Muscle layer of duodenum (tissue), 2 donors: ENCODE results near the gene PTPRG.

Experiments
- H3K27ac ChIP-seq: one replicate; pipeline ENCODE4 v1.7.0; 2013; ENCODE audit warnings: mild to moderate bottlenecking, low read length
- H3K27me3 ChIP-seq: one replicate; pipeline ENCODE4 v1.7.0; 2013; ENCODE audit warnings: low read depth, mild to moderate bottlenecking, control low read depth, low read length
- H3K36me3 ChIP-seq, 2 donors: one replicate each; pipeline ENCODE4 v1.7.0; 2013; ENCODE audit warnings: low read length in 2 of 2, control low read depth in 1 of 2, mild to moderate bottlenecking in 1 of 2; ENCODE audit not compliant: insufficient read depth in 2 of 2, control insufficient read depth in 1 of 2
- H3K4me1 ChIP-seq, 2 donors: one replicate each; pipeline ENCODE4 v1.7.0; 2013; ENCODE audit warnings: low read length in 2 of 2, mild to moderate bottlenecking in 2 of 2, control low read depth in 1 of 2, moderate library complexity in 1 of 2; ENCODE audit not compliant: insufficient read depth in 2 of 2, control insufficient read depth in 1 of 2
- H3K4me3 ChIP-seq, 2 donors: one replicate each; pipeline ENCODE4 v1.7.0; 2013; ENCODE audit warnings: low read length in 2 of 2, low read depth in 1 of 2, mild to moderate bottlenecking in 1 of 2
- H3K9me3 ChIP-seq, 2 donors: one replicate each; pipeline ENCODE4 v1.7.0; 2013; ENCODE audit warnings: low read length in 2 of 2, control low read depth in 1 of 2, mild to moderate bottlenecking in 1 of 2; ENCODE audit not compliant: control insufficient read depth in 1 of 2
- donor health status: healthy.

PTPRG gene

GRCh38 chr3:62178739-62179600 is 617.6 kb downstream of the PTPRG start:
- Histone ChIP-seq H3K27me3 (no peaks in the 10 kb centered on the region), H3K4me1 (no peaks in the 10 kb centered on the region), H3K9me3 (no peaks in the 10 kb centered on the region), H3K27ac (no peak overlapping the region), H3K4me3 (no peak overlapping the region), H3K36me3 (no peaks in the 10 kb centered on the region)

- Histone ChIP-seq H3K27me3 (no peaks in the 10 kb centered on the region), H3K4me3 (no peak overlapping the region), H3K9me3 (no peaks in the 10 kb centered on the region), H3K36me3 (no peaks in the 10 kb centered on the region), H3K4me1 (no peaks in the 10 kb centered on the region), H3K27ac (no peak overlapping the region)
Observed at GRCh38 chr3:62180514-62180913, 619.1 kb downstream of the PTPRG start.

- Histone ChIP-seq H3K9me3 (no peaks in the 10 kb centered on the region), H3K36me3 (no peaks in the 10 kb centered on the region)
Observed at GRCh38 chr3:62183087-62183486, 621.7 kb downstream of the PTPRG start.

GRCh38 chr3:62183969-62184368 is 622.6 kb downstream of the PTPRG start:
- Histone ChIP-seq H3K4me3 (no peak overlapping the region), H3K27ac (no peak overlapping the region), H3K9me3 (no peaks in the 10 kb centered on the region), H3K27me3 (no peaks in the 10 kb centered on the region), H3K36me3 (no peaks in the 10 kb centered on the region), H3K4me1 (peaks cover 0 to 4% of the 10 kb centered on the region in 2 donors)

More at GRCh38 chr3:62183087-62183486, 621.7 kb downstream of the PTPRG start:
- Histone ChIP-seq H3K4me1 (peaks cover 0 to 4% of the 10 kb centered on the region in 2 donors), H3K27ac (no peak overlapping the region), H3K27me3 (no peaks in the 10 kb centered on the region), H3K4me3 (no peak overlapping the region)

- Histone ChIP-seq H3K27ac (no peak overlapping the region), H3K9me3 (no peaks in the 10 kb centered on the region), H3K4me3 (no peak overlapping the region), H3K27me3 (no peaks in the 10 kb centered on the region), H3K36me3 (no peaks in the 10 kb centered on the region), H3K4me1 (peaks cover 0 to 4% of the 10 kb centered on the region in 2 donors)
Observed at GRCh38 chr3:62184559-62184958, 623.2 kb downstream of the PTPRG start.

- Histone ChIP-seq H3K27ac (no peak overlapping the region), H3K27me3 (no peaks in the 10 kb centered on the region), H3K9me3 (no peaks in the 10 kb centered on the region), H3K4me3 (no peak overlapping the region), H3K36me3 (peaks cover 4 to 10% of the 10 kb centered on the region in 2 donors), H3K4me1 (peaks cover 0 to 4% of the 10 kb centered on the region in 2 donors)
Observed at GRCh38 chr3:62187022-62187431, 625.7 kb downstream of the PTPRG start.

- no peak overlapping the region for H3K27ac ChIP-seq
- H3K4me1 ChIP-seq: peaks cover 0 to 4% of the 10 kb centered on the region in 2 donors
- H3K4me3 ChIP-seq: no peak overlapping the region
- H3K27me3 ChIP-seq: no peaks in the 10 kb centered on the region
- no peaks in the 10 kb centered on the region for H3K9me3 ChIP-seq
- H3K36me3 ChIP-seq: peaks cover 4 to 17% of the 10 kb centered on the region in 2 donors
Observed at GRCh38 chr3:62188681-62189375, 627.5 kb downstream of the PTPRG start.

- H3K4me1 ChIP-seq: peaks cover 0 to 4% of the 10 kb centered on the region in 2 donors
- no peak overlapping the region for H3K27ac ChIP-seq
Observed at GRCh38 chr3:62189376-62189698, 628.0 kb downstream of the PTPRG start.

GRCh38 chr3:62192891-62193290 is 631.5 kb downstream of the PTPRG start:
- Histone ChIP-seq H3K4me3 (no peak overlapping the region), H3K27me3 (no peaks in the 10 kb centered on the region), H3K9me3 (no peaks in the 10 kb centered on the region), H3K36me3 (peaks cover 8 to 21% of the 10 kb centered on the region in 2 donors), H3K27ac (no peak overlapping the region), H3K4me1 (no peaks in the 10 kb centered on the region)

More at GRCh38 chr3:62189376-62189698, 628.0 kb downstream of the PTPRG start:
- H3K9me3 ChIP-seq: no peaks in the 10 kb centered on the region
- no peaks in the 10 kb centered on the region for H3K27me3 ChIP-seq
- H3K36me3 ChIP-seq: peaks cover 4 to 21% of the 10 kb centered on the region in 2 donors
- no peak overlapping the region for H3K4me3 ChIP-seq

GRCh38 chr3:62193586-62194345 is 632.4 kb downstream of the PTPRG start:
- Histone ChIP-seq H3K27me3 (no peaks in the 10 kb centered on the region), H3K9me3 (no peaks in the 10 kb centered on the region), H3K36me3 (peaks cover 8 to 21% of the 10 kb centered on the region in 2 donors), H3K27ac (no peak overlapping the region), H3K4me3 (no peak overlapping the region), H3K4me1 (no peaks in the 10 kb centered on the region)
